Measurements from ENCODE around the gene SLC45A3.
"Not testable (repeated sequence)": the region's sequence is repeated elsewhere in the genome, so short reads cannot be mapped to it uniquely, and the experiment has no call there.

Gene SLC45A3, protein sequence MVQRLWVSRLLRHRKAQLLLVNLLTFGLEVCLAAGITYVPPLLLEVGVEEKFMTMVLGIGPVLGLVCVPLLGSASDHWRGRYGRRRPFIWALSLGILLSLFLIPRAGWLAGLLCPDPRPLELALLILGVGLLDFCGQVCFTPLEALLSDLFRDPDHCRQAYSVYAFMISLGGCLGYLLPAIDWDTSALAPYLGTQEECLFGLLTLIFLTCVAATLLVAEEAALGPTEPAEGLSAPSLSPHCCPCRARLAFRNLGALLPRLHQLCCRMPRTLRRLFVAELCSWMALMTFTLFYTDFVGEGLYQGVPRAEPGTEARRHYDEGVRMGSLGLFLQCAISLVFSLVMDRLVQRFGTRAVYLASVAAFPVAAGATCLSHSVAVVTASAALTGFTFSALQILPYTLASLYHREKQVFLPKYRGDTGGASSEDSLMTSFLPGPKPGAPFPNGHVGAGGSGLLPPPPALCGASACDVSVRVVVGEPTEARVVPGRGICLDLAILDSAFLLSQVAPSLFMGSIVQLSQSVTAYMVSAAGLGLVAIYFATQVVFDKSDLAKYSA

DNA sequence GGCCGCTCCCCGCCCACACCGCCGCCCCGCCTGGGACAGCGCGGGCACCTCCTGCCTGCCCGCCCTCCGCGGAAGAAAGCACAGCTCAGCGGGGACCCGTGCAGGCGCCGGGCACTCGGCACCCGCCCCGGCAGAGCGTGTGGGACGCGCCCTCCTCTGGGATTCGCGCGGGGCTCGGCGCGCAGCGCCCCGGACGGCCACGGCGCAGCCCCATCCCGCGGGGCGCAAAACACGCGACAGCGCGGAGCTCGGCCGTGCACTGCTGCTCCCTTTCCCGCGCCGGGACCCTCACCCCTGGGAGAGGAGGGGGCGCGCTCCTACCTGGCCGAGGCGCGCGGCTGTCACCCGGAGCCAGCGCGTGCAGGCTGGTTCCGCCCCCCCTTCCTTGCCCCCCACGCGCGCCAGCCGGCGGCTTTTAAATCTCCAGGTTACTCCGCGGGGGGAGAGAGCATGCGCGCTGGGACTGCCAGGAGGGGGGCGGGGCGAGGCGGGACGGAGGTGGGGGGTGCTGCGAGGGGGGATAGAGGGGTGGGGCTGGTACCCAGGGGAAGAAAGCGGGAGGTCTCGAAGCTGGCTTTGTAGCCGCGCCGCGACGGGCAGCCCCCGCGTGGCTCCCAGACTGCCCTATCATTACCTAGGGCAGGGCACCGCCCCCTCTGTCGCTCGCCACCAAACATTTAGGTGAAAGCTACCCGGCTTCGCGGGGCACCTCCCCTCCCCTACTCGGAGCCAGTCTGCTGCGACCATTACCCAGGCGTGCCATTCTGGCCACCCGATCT, at the start of gene SLC45A3:
Gene SLC45A3, minus strand, starts transcription at position 437 of the 779 bp plus-strand sequence. CDS start 15,853 bp downstream, outside the sequence.
- DNase-seq = no peak

DNA sequence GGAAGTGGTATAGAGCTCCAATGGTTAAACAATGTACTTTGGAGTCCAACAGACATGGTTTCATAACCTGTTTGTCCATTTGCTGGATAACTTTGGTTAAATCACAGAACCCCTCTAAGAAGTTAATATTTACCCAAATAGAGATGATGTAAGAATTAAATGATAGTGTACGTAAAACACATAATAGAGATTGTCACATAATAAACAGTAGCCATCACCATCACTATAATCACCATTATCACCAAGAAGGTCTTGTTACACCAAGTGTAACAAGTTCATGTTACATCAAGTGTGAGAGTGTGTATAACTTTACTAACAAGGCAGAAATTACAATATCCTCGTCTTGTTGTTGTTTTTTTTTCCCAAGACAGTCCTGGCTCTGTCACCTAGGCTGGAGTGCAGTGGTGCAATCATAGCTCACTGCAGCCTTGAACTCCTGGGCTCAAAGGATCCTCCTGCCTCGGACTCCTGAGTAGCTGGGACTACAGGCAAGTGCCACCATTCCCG, 46.4 kb upstream of the SLC45A3 start:
- DNase-seq = no peak

DNA sequence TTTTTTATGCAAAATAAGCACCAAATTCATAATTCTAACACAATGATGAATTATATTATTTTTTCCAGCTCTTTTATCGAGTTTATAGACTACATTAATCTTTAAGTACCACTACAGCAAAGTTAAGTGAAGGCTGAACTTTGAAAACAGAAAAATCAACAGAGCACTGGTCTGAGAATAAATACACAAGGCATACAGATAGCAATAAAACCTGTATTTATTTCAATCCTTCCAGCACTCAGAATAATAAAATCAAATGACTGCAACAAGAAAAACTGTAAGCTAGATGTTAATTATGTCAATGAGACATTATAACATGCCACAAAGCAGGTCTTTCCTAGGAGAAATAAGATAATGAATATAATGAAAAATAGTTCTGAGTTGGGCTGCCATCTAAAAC, 45.2 kb upstream of the SLC45A3 start:
- DNase-seq = no peak

DNA sequence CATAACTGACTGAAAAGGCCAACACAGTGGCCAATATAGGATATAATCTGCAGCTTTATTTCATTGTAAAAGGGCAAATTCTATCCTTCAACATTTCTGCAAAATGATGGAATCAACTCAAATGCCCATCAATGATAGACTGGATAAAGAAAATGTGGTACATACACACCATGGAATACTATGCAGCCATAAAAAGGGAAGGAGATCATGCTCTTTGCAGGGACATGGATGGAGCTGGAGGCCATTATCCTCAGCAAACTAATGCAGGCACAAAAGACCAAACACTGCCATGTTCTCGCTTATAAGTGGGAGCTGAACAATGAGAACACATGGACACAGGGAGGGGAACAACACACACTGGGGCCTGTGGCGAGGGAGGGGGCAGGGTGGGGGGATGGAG, 40.4 kb upstream of the SLC45A3 start:
- DNase-seq = not testable (repeated sequence)

DNA sequence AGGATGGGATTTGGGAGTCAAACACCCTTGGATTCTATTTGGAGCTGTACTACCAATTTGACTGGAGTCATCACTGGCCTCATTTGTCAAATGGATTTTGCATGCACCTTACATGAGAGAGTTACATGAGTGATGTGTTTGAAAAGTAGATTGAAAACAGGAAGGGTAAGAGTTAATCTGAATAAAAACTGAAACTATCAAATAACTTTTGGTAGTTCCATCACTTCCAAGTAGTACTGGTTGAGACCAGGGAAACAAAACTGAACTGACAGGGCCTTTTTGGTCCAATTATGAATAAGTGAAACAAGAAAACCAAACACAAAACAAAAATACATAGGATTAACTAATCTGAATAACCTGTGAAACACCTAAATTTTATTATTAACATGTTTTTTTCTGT, 39.5 kb upstream of the SLC45A3 start:
- DNase-seq = no peak

DNA sequence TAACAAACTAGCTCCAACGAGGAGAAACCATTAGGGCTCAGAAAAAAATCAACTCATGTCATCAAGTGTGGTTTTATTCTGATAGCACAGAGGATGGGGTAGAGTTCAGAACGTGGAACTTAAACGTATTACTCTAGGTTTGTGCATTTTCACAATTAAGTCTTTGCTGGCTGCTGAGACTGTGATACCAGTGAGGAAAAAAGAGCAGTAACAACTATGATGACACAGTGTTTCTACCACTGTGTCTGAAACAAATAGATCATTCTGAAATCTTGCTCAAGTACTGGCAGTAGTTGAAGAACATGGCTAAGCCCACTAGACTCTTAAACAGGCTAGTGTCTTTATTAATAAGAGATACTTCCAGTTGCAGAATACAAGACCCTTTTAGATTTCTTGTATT, 38.7 kb upstream of the SLC45A3 start:
- DNase-seq = no peak

DNA sequence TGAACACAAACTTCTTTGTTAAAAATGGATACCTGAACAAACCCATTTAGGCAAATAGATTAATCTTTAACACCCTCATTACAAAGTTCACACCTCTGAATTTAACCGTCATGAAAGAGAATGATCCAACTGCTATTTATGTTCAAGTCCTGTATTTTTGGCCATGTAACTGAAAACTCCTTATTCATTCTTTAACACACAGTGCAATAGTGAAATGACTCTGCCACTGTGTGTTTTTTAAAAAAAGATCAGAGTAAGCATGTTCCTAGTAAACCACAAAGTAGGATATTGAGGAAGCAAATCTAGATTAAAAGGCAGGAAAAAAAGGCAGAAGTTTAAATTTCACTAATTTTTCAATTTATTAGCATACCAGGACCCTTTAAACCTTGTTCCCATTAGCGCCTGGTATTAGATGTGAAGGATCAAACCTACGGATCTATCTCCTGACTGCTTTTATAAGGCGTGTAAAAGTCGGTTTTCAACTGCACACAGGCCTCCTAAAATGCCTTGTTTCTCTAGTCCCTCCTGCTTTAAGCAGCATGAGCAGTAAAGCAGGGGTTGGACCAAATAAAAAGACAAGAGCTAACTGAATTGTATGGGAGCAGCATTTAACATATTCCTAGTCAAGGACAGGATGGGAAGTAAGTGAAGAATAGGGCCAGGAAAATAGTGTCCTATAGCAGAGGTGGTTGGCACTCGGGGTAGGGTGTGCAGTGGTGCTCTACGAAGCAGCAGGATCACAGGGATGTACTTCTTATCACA, 36.2 kb upstream of the SLC45A3 start:
- no peak for DNase-seq

DNA sequence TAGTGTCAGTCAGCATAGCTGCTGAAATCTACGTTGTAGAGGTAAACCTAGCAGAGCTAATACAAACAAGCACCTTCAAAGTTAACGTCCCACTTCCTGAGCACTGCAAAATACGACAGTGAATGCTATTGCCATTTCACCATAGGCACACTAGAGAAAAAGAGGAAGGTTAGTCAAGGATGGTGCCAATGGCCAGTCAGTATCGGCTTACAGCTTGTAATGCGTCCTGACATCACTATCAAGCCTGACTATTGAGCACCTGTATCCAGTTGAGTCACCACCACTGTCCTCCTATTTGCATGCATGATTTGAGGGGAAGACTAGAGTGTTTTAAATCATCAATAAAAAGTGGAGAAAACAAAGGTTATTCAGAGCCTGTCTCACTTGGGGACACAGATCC, 35.3 kb upstream of the SLC45A3 start:
- DNase-seq = no peak

DNA sequence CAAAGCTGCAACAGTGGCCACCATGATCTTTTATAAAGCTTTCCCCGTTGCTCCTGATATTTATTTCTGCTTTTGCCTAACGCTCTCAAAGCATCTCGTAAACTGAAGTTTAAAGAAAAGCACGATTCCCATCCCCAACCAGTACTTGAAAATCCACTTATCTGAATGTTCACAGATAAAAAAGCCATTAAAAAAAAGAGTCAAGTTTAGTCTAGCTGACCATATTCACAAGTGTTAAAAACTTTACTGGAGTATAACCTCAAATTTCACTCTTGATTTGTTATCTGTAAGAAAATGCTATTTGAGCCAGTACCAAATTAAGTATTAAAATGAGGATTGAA, 34.6 kb upstream of the SLC45A3 start:
- DNase-seq = no peak

DNA sequence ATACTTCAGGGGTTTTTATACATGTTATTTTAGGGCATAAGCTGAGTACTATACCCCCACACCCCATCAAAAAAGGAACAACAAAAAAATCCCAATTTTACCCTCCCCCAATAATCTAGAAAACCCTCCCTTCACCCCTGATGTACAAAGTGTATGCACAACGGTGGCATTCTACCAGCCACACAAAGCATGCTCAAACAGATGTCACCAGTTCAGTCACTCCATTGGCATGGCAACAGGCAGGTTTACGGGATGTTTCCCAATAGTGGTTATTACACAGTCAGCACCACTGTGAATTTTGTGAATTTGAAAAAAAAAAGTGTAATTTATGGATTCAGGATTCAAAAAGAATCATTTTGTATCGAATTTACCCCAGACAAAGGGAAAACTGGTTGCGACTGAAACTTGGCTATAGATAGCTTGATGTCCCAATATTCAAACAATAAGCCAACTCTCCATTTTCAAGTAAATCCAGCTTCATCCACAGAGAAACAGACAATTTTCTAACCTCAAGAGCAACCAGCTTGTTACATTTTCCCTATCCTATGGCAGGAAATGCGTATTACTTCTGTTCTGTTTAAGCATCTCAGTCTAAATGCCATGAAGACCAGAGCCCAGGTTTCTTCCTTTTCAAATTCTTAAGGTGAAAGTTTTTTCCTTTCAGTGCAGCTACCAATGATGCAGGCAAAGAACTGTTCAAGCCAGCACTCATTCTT, 34.0 kb upstream of the SLC45A3 start:
- DNase-seq = peak; percentile 32

DNA sequence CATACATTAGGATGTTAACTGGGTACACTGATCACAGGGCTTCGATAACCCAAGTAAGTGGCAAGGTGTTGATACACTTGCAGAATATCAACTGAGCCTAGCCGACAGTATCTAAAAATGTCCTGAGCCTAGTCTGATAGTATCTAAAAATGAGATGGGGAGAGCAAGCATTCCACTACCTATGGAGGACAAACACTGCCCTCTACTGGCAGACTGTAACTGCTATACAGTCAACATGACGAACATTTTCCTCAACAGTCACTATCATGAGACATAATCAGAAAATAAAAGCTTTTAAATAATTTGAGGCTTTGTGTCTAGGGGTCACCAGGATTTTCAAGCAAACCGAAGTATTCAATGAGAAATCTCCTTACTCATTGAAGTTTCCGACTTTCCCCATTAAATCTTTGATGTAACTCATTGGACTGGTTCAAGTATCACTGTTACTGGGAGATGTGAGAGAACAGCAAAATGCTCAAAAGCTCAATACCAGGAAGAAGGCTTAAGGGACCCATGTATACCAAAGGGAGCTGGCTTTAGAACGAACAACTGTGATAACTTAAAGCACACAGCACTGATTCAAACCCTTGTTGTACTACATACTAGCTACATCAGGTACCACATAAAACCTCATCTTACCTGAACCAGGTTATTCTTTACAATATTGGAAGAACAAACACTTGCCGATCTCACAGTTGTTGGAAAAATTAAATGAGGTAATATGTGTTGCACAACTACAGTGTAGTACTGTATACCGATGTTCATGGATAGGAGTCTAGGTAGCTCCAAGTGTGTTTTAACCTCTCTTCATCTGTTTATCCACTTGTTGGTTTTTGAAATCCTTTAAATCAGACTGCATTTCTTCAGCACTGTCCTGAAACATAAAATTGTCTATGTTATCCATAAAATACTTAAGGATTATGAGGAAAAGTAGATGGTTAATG, 31.1 kb upstream of the SLC45A3 start:
- DNase-seq = no peak

DNA sequence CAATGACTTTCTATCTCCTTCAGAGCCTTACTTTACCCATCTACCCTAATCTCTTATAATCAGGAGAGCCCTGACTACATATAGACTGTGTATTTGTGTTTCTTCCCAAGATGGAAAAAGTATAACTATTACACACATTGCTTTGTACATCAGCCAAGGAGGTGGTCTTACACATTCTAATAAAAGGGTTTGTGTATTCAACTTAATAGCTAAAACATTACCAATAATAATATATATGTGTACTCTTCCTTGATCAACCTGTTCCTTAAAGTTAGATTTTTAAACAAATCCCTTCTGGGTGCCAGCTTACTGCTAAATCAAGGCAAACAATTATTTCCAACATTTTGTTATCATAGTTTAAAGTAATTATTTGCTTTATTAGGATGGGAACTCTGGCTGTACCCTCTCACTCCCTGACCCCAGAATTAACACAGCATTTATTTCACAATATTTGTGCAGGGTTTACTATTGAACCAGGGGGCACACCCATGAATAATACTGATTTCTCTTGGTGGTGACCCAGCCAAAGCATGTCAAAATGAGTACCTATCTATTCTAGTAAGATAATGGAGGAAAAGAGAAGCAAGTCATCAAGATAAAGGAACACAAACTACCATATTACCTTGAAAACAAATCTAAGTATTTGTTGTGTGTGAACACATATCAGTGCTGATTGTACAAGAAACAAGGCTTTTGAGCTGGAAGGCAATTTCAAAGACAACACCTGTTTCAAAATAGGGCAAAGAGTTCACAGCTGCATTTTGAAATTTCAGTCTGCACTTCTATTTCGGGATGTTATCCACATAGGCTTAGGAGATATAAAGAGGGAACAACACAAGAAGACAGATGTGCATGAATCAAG, 30.1 kb upstream of the SLC45A3 start:
- no peak for DNase-seq

DNA sequence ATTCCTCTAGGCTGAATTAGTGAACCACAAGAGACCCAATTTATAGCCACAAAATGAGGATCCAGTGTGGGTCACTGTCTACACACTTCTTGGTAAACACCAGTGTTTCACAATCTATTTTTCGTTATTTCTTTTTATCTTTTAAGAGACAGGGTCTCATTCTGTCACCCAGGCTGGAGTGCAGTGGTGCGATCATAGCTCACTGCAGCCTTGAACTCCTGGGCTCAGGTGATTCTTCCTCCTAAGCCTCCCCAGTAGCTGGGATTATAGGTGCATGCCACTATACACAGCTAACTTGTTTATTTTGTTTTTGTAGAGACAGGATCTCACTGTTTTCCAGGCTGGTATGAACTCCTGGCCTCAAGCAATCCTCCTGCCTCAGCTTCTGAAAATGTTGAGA, 29.3 kb upstream of the SLC45A3 start:
- DNase-seq = no peak

DNA sequence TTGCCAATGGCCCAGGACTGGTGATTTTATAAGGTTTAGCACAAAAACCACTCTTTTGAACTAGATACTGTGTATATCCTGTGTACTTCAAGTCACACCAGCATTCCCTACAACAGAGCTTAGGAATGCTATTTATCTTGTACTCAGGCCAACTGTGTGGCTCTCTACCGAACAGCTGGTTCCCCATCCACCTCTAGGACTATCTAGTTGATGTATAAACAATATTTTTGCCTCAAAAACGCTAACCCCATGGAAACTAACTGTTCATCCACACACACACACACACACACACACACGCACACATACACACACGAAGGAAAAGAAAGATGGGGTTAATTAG, 28.7 kb upstream of the SLC45A3 start:
- DNase-seq = no peak

DNA sequence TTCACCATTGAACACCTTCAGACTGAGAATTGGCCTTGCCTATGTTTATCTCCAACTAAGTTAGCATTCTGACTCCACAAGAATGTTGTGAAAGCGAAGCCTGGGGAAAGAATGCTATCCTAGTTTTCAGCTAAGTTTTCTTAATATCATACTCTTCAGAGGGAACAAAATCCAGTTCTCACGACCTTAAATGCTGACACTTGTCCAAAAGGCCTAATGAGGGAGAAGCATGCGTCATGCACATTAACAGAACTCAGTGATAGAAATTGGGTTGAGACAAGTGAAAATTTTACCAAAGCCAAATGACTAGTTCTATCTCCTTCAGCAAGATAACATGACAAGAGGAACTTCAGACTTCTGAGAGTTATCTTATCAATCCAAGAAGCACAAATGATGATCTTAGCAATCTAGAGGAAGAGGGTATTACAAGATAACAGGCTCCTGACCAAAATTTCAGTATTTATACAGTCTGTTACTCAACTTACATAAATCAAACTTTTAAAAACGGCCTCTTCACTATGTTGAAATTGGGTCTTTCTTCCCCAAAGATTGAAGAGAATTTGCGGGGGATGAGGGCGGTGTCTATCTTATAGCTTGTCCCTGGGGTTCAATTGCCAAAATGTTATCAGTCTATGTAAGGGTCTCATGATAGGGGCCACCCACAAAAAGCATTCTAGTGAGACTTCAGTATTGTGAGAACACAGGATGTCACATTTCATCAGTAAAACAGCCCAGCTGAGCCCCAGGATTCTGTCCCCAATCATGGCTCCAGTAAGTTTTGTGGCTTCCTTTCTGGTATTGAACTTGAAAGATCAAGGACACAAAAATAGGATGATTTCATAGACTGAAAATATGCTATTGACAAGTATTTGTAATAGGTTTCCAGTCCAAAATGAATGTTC, 26.5 kb upstream of the SLC45A3 start:
- DNase-seq = no peak

DNA sequence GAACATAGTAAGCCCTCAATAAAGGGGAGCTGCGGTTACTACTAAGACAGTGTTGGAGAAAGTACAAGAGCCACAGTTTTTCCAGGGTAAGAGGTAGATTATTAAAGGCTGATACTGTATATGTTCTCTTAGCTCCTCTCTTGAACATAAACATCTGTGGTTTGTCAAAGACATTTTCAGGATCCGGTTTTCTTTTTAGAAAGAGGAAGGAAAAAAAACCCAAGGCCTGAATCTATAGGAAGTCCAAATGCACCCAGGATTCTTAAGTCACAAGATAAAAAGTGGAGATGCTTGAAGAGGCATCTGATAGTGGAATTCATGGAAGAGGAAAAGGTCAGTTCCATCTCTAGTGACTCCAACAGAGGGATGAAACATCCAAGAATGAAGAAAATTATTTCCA, 24.6 kb upstream of the SLC45A3 start:
- no peak for DNase-seq

DNA sequence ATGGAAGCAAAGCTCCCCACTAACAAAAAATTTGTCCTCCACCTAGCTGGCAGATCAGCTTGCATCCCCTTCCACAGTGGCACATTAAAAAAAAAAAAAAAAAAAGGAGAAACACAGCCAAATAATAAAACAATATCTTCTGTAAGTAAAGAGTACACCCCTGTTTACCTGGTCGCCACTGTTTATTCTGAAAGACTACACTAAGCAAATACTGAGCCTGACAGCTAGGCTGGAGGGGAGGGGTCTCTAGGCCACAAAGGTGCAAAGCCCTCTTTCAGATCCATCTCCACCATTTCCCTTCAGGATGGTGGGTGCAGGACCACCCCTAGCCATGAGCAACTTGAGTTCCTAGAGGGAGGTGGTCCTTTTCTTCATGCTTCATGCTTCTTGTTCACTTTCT, 22.8 kb upstream of the SLC45A3 start:
- DNase-seq = no peak

DNA sequence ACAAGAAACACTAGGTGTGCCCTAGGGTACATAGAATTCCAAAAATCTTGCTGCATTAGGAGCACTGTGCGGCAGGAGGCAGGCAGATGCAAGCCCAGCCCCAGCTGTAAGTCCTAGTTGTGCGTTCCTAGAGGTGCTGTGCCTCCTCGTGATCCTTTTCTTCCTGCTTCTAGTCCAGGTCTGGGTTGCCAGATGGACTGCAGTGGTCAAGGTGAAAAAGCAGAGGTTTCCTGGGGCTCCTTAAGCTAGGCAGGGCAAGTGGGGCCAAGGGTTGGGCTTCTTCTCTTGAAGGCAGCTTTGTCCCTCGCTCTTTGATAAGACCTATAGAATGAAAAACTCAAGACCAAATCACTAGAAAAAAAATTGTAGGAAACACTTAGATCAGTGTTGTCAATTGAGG, 21.6 kb upstream of the SLC45A3 start:
- DNase-seq = no peak

DNA sequence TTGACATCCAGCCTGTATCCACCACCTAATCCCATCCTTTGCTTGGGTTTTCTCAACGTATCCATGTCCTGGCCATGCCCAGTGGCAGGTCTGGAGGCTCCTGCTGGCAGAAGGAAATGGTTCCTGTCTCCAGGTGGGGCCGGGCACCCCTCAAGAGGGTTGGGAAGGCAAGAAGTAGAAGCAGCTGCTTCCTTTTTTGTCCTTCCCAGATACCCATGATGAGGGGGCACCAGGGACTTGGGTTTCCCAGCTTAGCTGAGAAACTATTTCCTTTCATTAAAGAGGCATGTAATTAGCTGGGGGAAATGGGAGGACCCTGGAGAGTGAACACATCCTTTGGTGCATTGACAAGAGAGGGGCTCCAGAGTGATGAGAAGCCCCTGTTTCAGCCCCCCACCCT, 21.1 kb upstream of the SLC45A3 start:
- DNase-seq = no peak
